Non-pigmented ciliary epithelial cell (primary cell): Measurements from ENCODE around the gene MN1.
"Not testable (repeated sequence)": the region's sequence is repeated elsewhere in the genome, so short reads cannot be mapped to it uniquely, and the experiment has no call there.

Source experiments
- DNase-seq: peaks from one replicate; pipeline ENCODE4 v3.0.0-alpha.2; 2010; ENCODE audit warnings: low read depth

Gene MN1

GRCh38 chr22:27761665-27762064, 39.9 kb downstream of the MN1 start:
- DNase-seq = no peak

DNA sequence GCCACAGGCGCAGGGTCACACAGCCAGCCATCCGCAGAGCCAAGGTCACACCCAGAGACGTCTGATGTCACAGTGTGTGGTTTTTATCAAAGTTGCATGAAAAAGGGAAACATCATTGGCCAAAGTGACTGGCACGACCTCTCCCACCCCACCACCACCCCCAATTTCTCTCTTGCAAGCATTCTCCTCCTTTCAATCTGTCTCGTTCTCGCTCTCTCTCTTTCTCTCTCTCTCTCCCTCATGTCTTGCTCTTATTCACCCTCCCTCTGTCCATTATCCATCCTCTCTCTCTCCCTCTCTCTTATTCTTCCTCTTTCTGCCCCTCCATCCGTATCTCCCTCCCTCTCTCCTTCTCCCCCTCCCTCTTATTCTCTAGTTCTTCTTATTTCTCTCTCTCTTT, 40.6 kb downstream of the MN1 start:
- DNase-seq = no peak

DNA sequence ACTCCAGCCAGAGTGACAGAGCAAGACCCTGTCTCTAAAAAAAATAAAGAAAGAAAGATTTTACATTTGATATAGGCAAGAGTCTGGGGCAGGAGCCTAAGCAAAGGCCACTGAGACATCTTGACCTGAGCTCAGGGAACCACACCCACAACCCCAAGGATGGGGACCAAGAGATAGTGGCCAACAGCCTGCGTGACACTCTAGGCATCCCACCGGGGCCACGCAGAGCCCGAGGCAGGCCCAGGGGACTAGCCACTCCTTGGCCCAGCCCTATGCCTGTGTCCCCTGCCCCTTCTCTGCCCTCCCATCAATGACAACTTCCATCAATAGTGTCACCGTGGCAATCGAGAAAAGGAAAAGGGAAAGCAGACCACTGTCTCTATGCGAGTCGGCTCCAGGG, 41.1 kb downstream of the MN1 start:
- no peak for DNase-seq

GRCh38 chr22:27757928-27758525, 43.5 kb downstream of the MN1 start:
- DNase-seq = no peak

GRCh38 chr22:27756212-27756660, 45.3 kb downstream of the MN1 start:
- DNase-seq = no peak

- DNase-seq = no peak
These were observed 45.9 kb downstream of the MN1 start for GRCh38 chr22:27755521-27756211.

GRCh38 chr22:27754888-27755480, 46.6 kb downstream of the MN1 start:
- no peak for DNase-seq

- no peak for DNase-seq
These were observed 47.2 kb downstream of the MN1 start for GRCh38 chr22:27754247-27754887.

- DNase-seq = no peak
These were observed 48.8 kb downstream of the MN1 start for GRCh38 chr22:27752771-27753170.

GRCh38 chr22:27752141-27752540, 49.4 kb downstream of the MN1 start:
- DNase-seq = no peak

- no peak for DNase-seq
These were observed 50.1 kb downstream of the MN1 start for GRCh38 chr22:27751277-27752070.

DNA sequence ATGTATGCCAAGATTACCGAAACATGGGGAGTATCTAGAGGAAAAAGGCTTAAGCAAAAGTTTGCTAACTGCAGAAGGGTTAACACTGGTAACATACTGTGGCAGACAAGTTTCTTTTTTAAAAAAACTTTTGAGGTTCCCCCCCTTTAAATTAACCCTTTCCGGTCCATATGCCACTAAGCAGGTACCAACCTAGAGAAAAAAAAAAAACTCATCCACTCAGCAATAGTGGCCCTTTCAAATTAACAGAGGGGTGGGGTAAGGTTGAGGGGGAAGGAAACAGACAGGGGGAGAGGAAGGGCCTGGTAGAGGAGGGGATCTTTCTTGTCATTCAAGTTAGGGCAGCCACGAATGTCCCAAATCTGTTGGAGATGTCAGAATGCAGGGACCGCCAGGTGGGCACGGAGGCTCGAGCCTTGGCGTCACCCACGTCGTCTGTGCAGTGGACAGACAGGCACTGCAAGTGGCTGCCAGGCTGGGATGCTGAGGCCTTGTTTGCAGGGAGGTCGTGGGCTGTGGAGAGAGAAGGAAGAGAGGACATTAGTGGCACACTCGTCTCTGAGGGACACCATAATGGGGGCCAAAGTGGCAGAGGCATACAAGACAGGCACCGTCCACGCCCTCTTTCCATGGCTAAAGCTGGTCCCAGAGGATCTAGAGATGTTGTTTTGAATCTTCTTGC, 50.8 kb downstream of the MN1 start:
- no peak for DNase-seq

- no peak for DNase-seq
These were observed 51.8 kb downstream of the MN1 start for GRCh38 chr22:27749597-27750225.

- DNase-seq = no peak
These were observed 52.8 kb downstream of the MN1 start for GRCh38 chr22:27748751-27749191.

DNA sequence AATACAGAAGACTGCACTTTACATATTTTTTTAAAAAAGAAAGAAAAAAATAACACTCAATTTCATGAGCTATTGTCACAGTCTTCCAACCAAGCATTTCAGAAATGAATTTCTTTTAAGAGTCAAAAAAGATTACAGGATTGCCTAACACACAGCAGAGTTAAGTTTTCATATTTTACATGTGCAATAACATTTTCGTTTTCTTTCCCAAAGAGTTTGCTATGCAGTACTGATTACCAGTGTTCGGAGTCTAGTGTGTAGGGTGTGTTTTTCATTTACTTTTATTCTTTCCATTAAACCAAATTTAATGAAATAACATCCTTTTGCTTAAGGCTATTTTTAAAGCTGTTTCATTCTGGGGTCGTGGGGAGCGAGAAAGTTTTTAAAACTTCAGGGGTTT, 53.2 kb downstream of the MN1 start:
- DNase-seq = no peak

GRCh38 chr22:27747396-27748221, 53.9 kb downstream of the MN1 start:
- no peak for DNase-seq

DNA sequence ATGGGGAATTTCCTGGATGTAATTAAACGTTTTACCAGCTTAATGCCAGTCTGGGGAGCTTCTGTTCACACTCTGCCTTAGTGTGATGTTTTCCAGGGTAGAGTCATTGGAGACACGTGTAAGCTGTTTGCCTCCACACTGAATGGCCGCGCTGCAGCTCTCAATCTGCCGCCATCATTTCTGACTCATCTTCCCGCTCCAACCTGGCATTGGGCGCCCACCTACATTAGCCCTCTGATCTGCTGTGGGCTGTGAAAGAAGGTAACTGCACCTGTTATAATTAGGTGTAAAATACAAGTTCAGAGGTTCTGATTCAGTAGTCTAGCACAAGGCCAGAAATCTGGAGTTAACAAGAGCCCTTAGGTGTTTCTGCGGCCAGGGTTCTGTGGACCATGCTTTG, 54.6 kb downstream of the MN1 start:
- DNase-seq = no peak

DNA sequence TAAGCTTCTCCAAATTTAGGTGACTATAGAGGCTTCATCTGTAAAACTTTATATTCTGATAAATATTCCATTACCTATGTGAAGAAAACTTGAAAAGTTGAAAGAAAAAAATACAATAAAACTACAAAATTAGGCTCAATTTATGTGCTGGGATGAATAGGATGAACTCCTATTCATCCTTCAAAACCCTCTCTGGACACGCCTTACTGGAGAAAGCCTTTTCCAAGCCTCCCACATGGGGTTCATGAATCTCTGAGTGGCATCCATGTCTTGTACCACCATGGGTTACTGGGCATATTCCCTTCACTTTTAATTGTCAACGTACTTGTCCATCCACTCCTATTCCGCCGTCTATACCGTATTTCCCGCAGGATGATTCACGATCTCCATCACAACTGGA, 55.7 kb downstream of the MN1 start:
- DNase-seq = no peak

DNA sequence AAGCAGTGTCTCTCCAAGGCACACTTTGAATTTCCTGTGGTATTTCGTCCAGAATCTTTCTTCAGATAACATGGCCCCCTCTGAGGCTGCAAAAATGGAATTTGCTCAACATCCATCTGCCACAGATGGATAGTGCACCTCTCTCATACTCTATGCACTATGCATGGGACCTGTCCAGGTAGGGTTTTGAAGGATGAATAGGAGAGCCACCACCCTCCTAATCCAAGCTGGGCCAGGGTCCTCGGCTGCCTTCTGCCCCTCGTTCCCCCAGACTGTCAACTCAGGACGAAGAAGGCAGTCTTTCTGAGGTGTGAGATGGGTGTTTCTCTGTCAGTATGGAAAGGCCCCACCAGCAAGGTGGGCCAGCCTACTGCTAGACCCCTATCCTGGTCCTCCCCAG, 56.4 kb downstream of the MN1 start:
- no peak for DNase-seq

GRCh38 chr22:27744078-27744477, 57.5 kb downstream of the MN1 start:
- DNase-seq = not testable (repeated sequence)
